Neural crest cell (in vitro differentiated cells): Measurements from ENCODE around the gene LAG3. TPM values are rescaled to one million over a fixed set of nuclear protein-coding genes. Genes with fewer than 3 reads are reported as not detected.
"Not testable (repeated sequence)": the region's sequence is repeated elsewhere in the genome, so short reads cannot be mapped to it uniquely, and the experiment has no call there.

Source experiments
- DNase-seq: peaks from one replicate; pipeline ENCODE4 v3.0.0; 2021; ENCODE audit warnings: low read depth, mixed read lengths, low spot score
- H3K27ac Mint-ChIP-seq: one replicate; pipeline ENCODE4 v1.8.0; 2021; ENCODE audit warnings: mild to moderate bottlenecking, mixed read lengths; ENCODE audit not compliant: unreplicated experiment
- H3K27me3 Mint-ChIP-seq: 2 replicates; pipeline ENCODE4 v1.8.0; 2021; ENCODE audit warnings: low read depth, mild to moderate bottlenecking, mixed read lengths
- H3K36me3 Mint-ChIP-seq: 2 replicates; pipeline ENCODE4 v1.8.0; 2021; ENCODE audit warnings: low read depth, mild to moderate bottlenecking, mixed read lengths
- H3K4me1 Mint-ChIP-seq: 2 replicates; pipeline ENCODE4 v1.8.0; 2021; ENCODE audit warnings: mixed read lengths
- H3K4me3 Mint-ChIP-seq: one replicate; pipeline ENCODE4 v1.8.0; 2021; ENCODE audit warnings: mild to moderate bottlenecking, mixed read lengths
- H3K9me3 Mint-ChIP-seq: 2 replicates; pipeline ENCODE4 v1.8.0; 2021; ENCODE audit warnings: mixed read lengths
- CTCF ChIP-seq: fragments of 200-600 bp; sonication (generic); conservative IDR thresholded peaks from 2 replicates; pipeline ENCODE4 v1.5.0; 2021; ENCODE audit warnings: antibody characterized with exemption, mild to moderate bottlenecking
- total RNA-seq: library from RNA; stranded (reverse); gene quantifications from 2 replicates; pipeline ENCODE4 v1.2.1, GENCODE V29; 2021

The LAG3 gene
- total RNA-seq, 1 donor from 2014 or later = 4.9 TPM

- H3K4me1 Mint-ChIP-seq = peaks cover 10% of the 10 kb centered on the region
- no peaks in the 10 kb centered on the region for H3K9me3 Mint-ChIP-seq
- no peaks in the 10 kb centered on the region for H3K27me3 Mint-ChIP-seq
- peaks cover 4% of the 10 kb centered on the region for H3K36me3 Mint-ChIP-seq
- no peak overlapping the region for H3K27ac Mint-ChIP-seq
- no peak for TF ChIP-seq CTCF
- DNase-seq = no peak
- no peak overlapping the region for H3K4me3 Mint-ChIP-seq
These were observed 29.5 kb upstream of the LAG3 start for GRCh38 chr12:6742834-6743233.

DNA sequence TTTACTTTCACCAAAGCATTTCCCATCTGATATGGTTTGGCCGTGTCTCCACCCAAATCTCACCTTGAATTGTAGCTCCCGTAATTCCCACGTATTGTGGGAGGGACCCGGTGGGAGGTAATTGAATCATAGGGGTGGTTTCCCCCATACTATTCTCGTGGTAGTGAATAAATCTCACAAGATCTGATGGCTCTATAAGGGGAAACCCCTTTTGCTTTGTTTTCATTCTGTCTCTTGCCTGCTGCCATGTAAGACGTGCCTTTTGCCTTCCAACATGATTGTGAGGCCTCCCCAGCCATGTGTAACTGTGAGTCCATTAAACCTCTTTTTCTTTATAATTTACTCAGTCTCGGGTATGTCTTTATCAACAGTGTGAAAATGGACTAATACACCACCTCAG lies 29.0 kb upstream of the LAG3 start:
- not testable (repeated sequence) for H3K36me3 Mint-ChIP-seq, H3K9me3 Mint-ChIP-seq, H3K4me1 Mint-ChIP-seq, H3K27me3 Mint-ChIP-seq, H3K4me3 Mint-ChIP-seq, DNase-seq, H3K27ac Mint-ChIP-seq

DNA sequence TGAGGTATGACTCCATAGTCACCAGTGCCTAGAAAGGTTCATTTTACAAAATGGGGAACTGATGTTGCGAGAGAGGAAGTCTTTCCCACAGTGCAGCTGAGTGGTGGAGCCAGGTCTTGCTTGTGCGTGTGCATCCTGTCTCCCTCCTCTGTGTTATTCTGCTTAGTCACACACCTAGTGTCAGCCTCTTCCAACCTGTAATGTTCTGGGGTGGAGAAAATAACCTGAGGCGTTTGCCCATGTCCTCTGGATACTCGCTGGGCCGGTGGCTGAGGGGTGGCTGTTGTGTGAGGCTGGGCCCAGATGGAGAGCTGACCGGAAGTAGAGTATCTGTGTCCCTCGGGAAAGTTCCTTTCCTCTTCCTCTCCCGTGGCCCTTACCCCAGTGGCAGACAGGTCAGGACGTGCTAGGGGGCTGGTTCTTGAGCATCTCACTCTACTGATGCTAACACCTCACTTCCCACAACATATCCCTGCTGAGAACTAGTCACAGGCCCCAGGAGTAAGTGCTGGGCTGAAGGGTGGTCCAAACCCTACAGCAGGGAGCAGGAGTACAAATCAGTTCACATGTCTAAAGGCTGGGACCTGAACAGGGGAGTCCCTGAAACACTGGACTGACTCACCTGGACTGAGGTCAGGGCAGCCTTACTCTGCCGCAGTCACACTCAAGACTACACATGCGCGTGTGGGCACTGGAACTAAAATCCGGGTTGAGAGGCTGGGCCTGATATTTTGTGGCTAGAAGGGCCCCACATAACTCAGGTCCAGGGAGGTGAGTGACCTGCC lies 26.4 kb upstream of the LAG3 start:
- H3K27ac Mint-ChIP-seq = peak overlapping the region; percentile 87
- peaks cover 13% of the 10 kb centered on the region for H3K4me1 Mint-ChIP-seq
- no peaks in the 10 kb centered on the region for H3K9me3 Mint-ChIP-seq
- no peak for DNase-seq
- no peak overlapping the region for H3K4me3 Mint-ChIP-seq
- TF ChIP-seq CTCF = no peak
- H3K27me3 Mint-ChIP-seq = no peaks in the 10 kb centered on the region
- peaks cover 13% of the 10 kb centered on the region for H3K36me3 Mint-ChIP-seq

GRCh38 chr12:6747216-6747615 lies 25.1 kb upstream of the LAG3 start:
- H3K27me3 Mint-ChIP-seq = no peaks in the 10 kb centered on the region
- peaks cover 13% of the 10 kb centered on the region for H3K36me3 Mint-ChIP-seq
- no peak for TF ChIP-seq CTCF
- DNase-seq = no peak
- H3K9me3 Mint-ChIP-seq = no peaks in the 10 kb centered on the region
- H3K4me1 Mint-ChIP-seq = peaks cover 18% of the 10 kb centered on the region
- H3K4me3 Mint-ChIP-seq = peak overlapping the region; percentile 25
- H3K27ac Mint-ChIP-seq = no peak overlapping the region

DNA sequence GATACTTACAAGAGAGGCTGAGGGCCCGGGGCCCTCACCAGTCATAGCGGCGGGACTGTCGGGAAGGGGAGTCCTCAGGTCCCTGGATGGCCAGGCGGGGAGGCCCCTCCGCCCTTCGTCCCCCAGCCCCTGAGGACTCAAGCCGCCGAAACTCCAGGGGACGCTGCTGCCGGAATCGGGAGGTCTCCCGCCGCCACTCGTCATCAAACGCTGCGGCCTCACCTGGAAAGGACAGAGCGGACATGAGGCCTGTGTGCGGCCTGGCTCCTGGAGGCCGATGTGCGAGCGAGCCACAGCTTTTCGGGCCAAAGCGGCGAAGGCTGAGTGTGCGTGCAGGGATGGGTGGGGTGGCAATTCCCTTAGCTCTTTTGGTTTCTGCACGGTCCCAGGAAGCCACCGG lies 23.6 kb upstream of the LAG3 start:
- Mint-ChIP-seq H3K9me3 (no peaks in the 10 kb centered on the region), H3K4me1 (peaks cover 28% of the 10 kb centered on the region), H3K36me3 (peaks cover 13% of the 10 kb centered on the region), H3K27ac (no peak overlapping the region), H3K27me3 (no peaks in the 10 kb centered on the region), H3K4me3 (peak overlapping the region; percentile 39)
- no peak for TF ChIP-seq CTCF
- DNase-seq = no peak

DNA sequence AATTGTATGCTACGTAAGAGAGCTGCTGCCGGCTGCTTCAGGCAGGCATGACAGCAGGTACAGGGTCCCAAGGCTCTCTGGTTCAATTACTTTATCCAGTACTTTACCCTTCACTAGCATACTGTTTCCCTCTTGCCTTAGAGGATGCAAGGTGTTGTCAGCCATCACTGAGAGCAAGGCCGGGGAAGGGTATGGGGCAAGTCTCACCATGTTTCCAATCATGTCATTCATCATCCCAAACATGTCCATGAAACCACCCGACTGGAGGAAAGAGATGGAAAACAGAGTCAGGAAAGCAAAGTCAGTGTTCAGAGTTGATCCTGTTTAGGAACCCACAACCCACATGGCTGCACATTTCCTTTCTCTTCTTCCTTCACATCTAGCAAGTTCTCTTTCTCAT lies 21.8 kb upstream of the LAG3 start:
- Mint-ChIP-seq H3K9me3 (no peaks in the 10 kb centered on the region), H3K4me3 (no peak overlapping the region), H3K27me3 (no peaks in the 10 kb centered on the region), H3K4me1 (peaks cover 33% of the 10 kb centered on the region), H3K36me3 (peaks cover 13% of the 10 kb centered on the region), H3K27ac (no peak overlapping the region)
- TF ChIP-seq CTCF = no peak
- no peak for DNase-seq
